Measurements from ENCODE around the gene IDE. TPM values are rescaled to one million over a fixed set of nuclear protein-coding genes. Genes with fewer than 3 reads are reported as not detected.
"Not testable (repeated sequence)": the region's sequence is repeated elsewhere in the genome, so short reads cannot be mapped to it uniquely, and the experiment has no call there.

IDE gene
- total RNA-seq, 1 donor from 2014 or later = 50.2 TPM

DNA sequence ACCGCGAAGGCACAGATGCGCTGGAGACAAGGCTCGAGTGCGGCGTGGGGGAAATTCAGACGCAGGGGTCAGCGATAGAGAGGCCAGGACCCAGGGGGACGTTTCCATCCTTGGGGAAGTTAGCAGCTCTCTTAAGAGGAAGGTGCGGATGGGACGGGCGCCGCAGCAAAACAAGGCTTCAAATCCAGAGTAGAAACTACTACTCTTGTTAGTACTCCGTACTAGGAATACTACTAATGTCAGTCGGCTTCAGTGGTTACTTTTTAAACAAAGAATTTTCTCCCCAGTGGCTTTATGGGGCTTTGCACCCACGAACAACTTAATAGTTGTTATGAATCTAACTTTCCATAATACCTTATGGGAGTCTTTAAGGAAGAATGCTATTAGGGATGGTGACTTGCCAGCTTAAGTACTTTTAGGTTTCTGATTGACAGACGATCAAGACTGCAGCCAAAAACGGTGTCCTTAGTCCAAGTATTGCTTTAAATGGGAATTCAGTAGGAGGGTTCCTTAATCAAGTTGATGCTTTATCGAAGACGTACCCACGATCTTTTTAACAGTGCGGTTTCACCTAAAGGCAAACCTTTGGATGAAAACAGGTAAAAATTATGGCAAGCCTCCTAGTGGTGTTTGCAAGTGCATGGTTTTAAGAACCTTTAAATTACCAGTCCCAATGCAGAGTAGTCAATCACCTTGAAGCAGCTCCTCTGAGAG lies 812 bp upstream of the IDE start:
- H3K9me3 Mint-ChIP-seq = no peaks in the 10 kb centered on the region
- H3K27me3 Mint-ChIP-seq = no peaks in the 10 kb centered on the region

DNA sequence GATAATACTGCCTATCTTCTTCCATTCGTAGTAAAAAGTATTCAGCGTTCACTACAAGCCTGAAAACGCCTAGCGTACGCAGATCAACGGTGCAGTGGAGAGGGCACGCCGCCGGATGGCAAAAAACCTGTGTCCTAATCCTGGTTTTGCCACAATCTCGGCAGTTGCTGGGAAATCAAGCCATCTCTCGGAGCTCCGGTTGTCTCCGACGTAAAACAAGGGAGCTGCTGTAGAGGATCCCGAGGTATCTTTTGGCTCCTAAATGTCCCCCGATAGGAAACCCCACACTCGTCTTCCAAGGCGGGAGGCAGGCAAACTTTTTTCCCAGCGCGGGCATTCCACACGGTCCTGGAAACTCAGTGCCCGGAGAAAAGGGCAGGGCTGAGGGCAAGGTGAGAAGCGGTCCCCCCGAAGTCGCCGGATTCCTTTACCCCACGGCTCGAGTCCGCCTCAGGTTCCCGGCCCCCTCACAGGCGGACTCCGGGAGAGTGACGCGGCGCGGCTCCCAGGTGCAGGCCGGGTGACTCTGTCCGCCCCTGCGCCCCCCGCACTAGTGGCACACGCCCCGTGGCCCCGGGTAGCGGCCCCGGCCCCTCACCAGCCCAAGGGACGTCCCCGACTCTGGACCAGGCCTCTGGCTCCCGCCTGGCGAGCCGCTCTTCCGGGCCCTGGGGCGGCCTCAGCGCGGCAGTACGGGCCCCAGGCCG lies 649 bp downstream of the IDE start:
- Mint-ChIP-seq H3K4me1 (peaks cover 30% of the 10 kb centered on the region), H3K36me3 (ENCODE audit: low read depth) (peaks cover 24% of the 10 kb centered on the region), H3K27ac (peak overlapping the region; percentile 63), H3K9me3 (no peaks in the 10 kb centered on the region), H3K4me3 (peak overlapping the region; percentile 79), H3K27me3 (no peaks in the 10 kb centered on the region)
- intact Hi-C loops (cut with micrococcal nuclease) = loop anchor here (5.0 kb wide), 1 partner anchor 281 kb away; the partner anchor contains the start of genes CPEB3 and MARCHF5
- DNase-seq = peak; percentile 81

More for the DNA sequence above, 812 bp upstream of the IDE start:
- DNase-seq = peak; percentile 69
- H3K4me3 Mint-ChIP-seq = peak overlapping the region; percentile 79
- H3K4me1 Mint-ChIP-seq = peaks cover 27% of the 10 kb centered on the region
- H3K36me3 Mint-ChIP-seq (ENCODE audit: low read depth) = peaks cover 16% of the 10 kb centered on the region
- intact Hi-C loops (cut with micrococcal nuclease) = loop anchor here (1.0 to 5.0 kb wide), 3 partner anchors 17 to 282 kb away; partner anchors contain the start of genes CPEB3 and MARCHF5
- H3K27ac Mint-ChIP-seq = peak overlapping the region; percentile 92

DNA sequence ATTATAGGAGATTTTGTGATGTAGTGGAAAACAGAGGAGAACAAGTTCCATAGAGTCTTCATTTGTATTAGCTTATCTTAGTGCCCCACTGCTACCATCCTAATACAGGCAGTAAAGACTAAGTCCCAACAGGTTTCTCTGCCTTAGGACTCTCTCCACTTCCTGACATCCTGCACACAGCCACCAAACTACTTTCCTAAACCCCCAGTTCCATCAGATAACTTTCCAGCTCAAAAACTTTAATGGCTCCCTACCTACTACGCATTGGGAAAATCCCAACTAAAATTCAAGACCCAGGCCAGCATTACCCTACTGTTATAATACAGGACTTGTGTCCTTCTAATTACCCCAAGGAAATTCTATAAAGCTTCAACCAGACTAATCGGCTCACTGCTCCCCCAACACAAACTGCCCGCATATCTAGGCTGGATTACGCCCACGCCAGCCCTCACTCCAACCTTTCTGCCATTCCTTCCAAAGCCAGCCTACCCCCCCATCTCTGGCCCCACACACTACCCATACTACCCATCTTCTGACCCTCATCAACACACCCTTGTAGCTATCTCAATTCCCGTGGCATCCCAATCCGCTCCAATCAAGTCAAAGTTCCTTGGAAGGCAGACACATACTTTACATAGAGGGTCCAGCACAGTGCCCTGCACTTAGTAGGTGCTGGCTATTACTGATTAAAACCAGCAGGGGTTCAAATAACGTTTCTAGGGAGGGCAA lies 1.4 kb downstream of the IDE start:
- Mint-ChIP-seq H3K4me1 (peaks cover 34% of the 10 kb centered on the region), H3K9me3 (no peaks in the 10 kb centered on the region), H3K27ac (peak overlapping the region; percentile 63), H3K27me3 (no peaks in the 10 kb centered on the region), H3K36me3 (ENCODE audit: low read depth) (peaks cover 27% of the 10 kb centered on the region), H3K4me3 (peak overlapping the region; percentile 79)
- intact Hi-C loops (cut with micrococcal nuclease) = loop anchor here (5.0 kb wide), 1 partner anchor 280 kb away; the partner anchor contains the start of genes CPEB3 and MARCHF5
- no peak for DNase-seq

DNA sequence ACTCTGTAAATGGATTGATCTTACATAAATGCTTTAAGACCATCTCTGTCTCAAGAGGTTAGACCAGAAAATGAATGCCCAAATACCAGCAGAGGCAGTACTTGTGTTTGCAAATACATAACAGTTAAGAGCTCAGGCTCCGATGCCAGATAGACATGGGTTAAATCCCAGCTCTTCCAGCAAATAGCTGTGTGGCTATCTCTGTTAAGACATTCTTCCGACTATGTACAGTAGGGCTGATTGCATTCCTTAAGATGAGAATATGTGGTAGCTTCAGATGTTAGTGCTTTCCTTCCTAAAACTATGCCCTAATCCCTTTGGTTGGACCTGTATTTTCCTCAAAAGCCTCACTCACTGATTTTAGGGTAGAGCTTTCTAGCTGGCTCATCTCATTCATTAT lies 2.2 kb downstream of the IDE start:
- Mint-ChIP-seq H3K27me3 (no peaks in the 10 kb centered on the region), H3K27ac (no peak overlapping the region), H3K36me3 (ENCODE audit: low read depth) (peaks cover 30% of the 10 kb centered on the region), H3K9me3 (no peaks in the 10 kb centered on the region), H3K4me3 (peak overlapping the region; percentile 12), H3K4me1 (peaks cover 38% of the 10 kb centered on the region)
- no peak for DNase-seq
- intact Hi-C loops (cut with micrococcal nuclease) = loop anchor here (5.0 kb wide), 1 partner anchor 279 kb away; the partner anchor contains the start of genes CPEB3 and MARCHF5

DNA sequence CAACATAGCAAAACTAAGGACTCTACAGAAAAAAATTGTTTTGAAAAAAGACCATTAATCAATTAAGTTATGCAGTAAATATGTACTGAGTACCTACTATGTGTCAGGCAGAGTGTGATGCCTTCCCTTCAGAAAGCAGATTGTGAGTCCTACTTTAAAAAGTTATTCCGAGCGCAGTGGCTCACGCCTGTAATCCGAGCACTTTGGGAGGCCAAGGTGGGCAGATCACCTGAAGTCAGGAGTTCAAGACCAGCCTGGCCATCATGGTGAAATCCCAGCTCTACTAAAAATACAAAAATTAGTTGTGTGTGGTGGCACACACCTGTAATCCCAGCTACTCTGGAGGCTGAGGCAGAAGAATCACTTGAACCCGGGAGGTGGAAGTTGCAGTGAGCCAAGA lies 4.2 kb downstream of the IDE start:
- intact Hi-C loops (cut with micrococcal nuclease) = loop anchor here (5.0 kb wide), 1 partner anchor 277 kb away; the partner anchor contains the start of genes CPEB3 and MARCHF5
- peaks cover 38% of the 10 kb centered on the region for H3K4me1 Mint-ChIP-seq
- not testable (repeated sequence) for H3K27ac Mint-ChIP-seq, H3K4me3 Mint-ChIP-seq, DNase-seq, H3K27me3 Mint-ChIP-seq, H3K9me3 Mint-ChIP-seq
- peaks cover 39% of the 10 kb centered on the region for H3K36me3 Mint-ChIP-seq (ENCODE audit: low read depth)

DNA sequence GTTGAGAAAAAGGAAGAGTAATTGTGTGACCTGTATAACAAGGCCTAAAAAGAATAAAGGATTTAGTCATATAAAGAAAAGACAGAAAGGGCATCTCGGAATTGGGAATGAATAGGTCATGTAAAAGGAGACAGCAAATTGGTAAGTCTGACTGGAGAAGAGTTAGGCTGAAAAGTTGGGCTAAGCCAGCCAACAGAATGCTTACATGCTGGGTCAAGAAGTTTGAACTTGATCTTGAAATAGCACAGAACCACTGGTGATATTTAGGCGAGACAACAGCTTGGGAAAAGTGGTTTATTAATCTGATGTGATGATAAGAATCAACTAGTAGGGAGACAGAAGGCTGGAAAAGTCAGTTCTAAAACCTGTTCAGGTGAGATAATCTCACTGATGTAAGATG lies 4.8 kb downstream of the IDE start:
- Mint-ChIP-seq H3K4me3 (no peak overlapping the region), H3K36me3 (ENCODE audit: low read depth) (peaks cover 40% of the 10 kb centered on the region), H3K27ac (no peak overlapping the region), H3K4me1 (peaks cover 35% of the 10 kb centered on the region), H3K9me3 (no peaks in the 10 kb centered on the region), H3K27me3 (no peaks in the 10 kb centered on the region)
- DNase-seq = no peak
- intact Hi-C loops (cut with micrococcal nuclease) = no loop called here

DNA sequence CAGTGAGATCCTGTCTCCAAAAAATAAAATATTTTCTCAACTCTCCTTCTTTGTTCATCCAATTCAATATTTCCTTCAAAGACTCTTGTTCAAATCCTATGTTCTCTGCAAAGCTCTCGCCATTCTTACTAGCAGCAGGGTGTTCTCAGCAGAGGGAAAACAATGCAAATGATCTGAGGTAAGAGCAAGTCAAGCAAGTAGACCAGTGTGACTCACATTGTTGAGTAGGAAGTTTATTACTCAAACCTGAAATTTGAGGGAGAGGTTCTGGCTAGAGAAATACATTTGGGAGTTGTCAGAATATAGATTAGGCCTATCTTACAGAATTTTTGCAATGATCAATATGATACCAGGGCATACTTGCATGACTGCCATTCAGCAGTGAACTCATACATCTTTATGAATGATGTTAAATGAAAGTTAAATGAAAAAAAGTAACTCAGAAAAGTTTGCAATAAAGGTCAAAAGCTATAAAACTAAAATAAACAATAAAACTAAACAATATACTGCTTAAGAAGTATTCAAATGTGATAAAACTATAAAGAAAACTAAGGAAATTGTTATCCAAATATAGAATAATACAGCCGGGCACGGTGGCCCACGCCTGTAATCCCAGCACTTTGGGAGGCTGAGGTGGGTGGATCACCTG lies 5.8 kb downstream of the IDE start:
- Mint-ChIP-seq H3K9me3 (no peaks in the 10 kb centered on the region), H3K4me3 (no peak overlapping the region), H3K27me3 (no peaks in the 10 kb centered on the region), H3K4me1 (peaks cover 35% of the 10 kb centered on the region), H3K27ac (no peak overlapping the region), H3K36me3 (ENCODE audit: low read depth) (peaks cover 44% of the 10 kb centered on the region)
- no peak for DNase-seq
- intact Hi-C loops (cut with micrococcal nuclease) = no loop called here

DNA sequence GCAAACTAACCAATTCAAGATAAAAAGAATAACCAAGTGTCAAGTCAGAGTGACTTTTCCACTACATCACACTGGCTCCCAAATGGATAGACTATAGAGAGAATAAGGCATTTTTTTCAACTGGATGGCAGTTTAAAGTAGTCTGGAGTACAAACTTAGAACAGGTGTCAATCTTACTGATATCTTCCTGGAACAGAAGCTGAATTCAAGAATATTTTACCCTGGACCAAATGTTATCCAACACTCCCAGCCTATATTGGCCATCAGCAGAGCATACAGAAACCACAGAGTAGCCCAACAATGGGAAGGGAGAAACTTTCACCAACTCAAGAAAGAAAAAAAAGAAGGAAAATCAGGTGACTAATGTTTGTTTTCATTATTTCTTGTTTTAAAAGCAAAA lies 11.5 kb downstream of the IDE start:
- Mint-ChIP-seq H3K4me1 (peaks cover 9% of the 10 kb centered on the region), H3K27me3 (no peaks in the 10 kb centered on the region), H3K27ac (no peak overlapping the region), H3K9me3 (peaks cover 5% of the 10 kb centered on the region), H3K36me3 (ENCODE audit: low read depth) (peaks cover 55% of the 10 kb centered on the region), H3K4me3 (no peak overlapping the region)
- intact Hi-C loops (cut with micrococcal nuclease) = no loop called here
- no peak for DNase-seq

DNA sequence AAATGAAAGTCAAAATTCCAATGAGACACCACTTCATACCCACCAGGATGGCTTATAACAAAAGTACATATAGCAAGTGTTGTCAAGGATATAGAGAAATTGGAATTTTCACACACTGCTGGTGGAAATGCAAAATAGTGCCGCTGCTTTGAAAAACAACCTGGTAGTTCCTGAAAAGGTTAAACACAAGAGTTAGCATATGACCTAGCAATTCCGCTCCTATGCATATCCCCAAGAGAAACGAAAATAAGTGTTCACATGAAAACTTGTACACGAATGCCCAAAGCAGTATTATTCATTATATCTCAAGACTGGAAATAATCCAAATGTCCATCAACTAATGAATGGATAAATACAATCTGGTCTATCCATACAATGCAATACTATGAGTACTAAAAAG lies 14.8 kb downstream of the IDE start:
- no peak overlapping the region for H3K4me3 Mint-ChIP-seq
- DNase-seq = no peak
- peaks cover 68% of the 10 kb centered on the region for H3K36me3 Mint-ChIP-seq (ENCODE audit: low read depth)
- peaks cover 9% of the 10 kb centered on the region for H3K9me3 Mint-ChIP-seq
- no peaks in the 10 kb centered on the region for H3K4me1 Mint-ChIP-seq
- intact Hi-C loops (cut with micrococcal nuclease) = no loop called here
- no peak overlapping the region for H3K27ac Mint-ChIP-seq
- H3K27me3 Mint-ChIP-seq = no peaks in the 10 kb centered on the region

DNA sequence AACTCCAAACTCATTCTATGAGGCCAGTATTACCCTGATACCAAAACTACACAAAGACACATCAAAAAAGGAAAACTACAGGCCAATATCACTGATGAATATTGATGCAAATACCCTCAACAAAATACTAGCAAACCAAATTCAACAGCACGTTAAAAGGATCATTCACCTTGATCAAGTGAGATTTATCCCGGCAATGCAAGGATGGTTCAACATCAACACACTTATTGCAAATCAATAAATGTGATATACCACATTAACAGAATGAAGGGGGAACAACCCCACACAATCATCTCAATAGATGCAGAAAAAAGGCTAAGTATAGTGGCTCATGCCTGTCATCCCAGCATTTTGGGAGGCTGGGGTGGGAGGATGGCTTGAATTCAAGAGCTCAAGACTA lies 19.9 kb downstream of the IDE start:
- no peak overlapping the region for H3K4me3 Mint-ChIP-seq
- peaks cover 3% of the 10 kb centered on the region for H3K4me1 Mint-ChIP-seq
- no peak overlapping the region for H3K27ac Mint-ChIP-seq
- intact Hi-C loops (cut with micrococcal nuclease) = no loop called here
- DNase-seq = no peak
- peaks cover 65% of the 10 kb centered on the region for H3K36me3 Mint-ChIP-seq (ENCODE audit: low read depth)
- H3K9me3 Mint-ChIP-seq = peaks cover 4% of the 10 kb centered on the region
- H3K27me3 Mint-ChIP-seq = no peaks in the 10 kb centered on the region

DNA sequence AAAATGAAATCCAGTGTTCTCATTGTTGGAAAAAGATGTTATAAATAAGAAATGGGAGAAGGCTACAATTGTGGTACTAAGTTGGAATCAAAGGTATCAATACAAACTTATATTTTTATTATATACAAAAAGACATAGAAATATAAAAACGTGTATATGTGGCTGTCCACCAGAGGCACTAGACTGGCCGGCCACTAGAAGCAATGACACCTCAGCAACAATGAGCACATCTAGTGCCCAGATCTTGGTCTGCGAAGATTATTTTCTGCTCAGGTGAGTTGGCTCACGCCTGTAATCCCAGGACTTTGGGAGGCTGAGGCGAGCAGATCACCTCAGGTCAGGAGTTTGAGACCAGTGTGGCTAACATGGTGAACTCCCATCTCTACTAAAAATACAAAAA lies 21.6 kb downstream of the IDE start:
- peaks cover 3% of the 10 kb centered on the region for H3K4me1 Mint-ChIP-seq
- no peak for DNase-seq
- no peaks in the 10 kb centered on the region for H3K27me3 Mint-ChIP-seq
- H3K27ac Mint-ChIP-seq = no peak overlapping the region
- no peak overlapping the region for H3K4me3 Mint-ChIP-seq
- intact Hi-C loops (cut with micrococcal nuclease) = no loop called here
- peaks cover 4% of the 10 kb centered on the region for H3K9me3 Mint-ChIP-seq
- H3K36me3 Mint-ChIP-seq (ENCODE audit: low read depth) = peaks cover 53% of the 10 kb centered on the region

DNA sequence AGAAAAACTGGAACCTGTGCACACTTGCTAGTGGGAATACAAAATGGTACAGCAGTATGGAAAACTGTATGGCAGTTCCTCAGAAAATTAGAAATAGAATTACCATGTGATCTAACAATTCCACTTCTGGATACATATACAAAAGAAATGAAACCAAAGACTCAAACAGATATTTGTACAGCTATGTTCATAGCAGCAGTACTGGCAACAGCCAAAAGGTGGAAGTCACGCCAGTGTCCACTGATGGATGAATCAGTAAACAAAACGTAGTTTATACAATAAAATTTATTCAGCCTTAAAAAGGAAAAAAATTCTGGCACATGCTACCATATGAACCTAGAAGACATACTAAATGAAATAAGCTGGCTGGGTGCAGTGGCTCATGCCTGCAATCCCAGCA lies 23.0 kb downstream of the IDE start:
- intact Hi-C loops (cut with micrococcal nuclease) = no loop called here
- DNase-seq = no peak
- peaks cover 43% of the 10 kb centered on the region for H3K36me3 Mint-ChIP-seq (ENCODE audit: low read depth)
- no peak overlapping the region for H3K4me3 Mint-ChIP-seq
- H3K4me1 Mint-ChIP-seq = peaks cover 4% of the 10 kb centered on the region
- peaks cover 4% of the 10 kb centered on the region for H3K9me3 Mint-ChIP-seq
- H3K27ac Mint-ChIP-seq = no peak overlapping the region
- no peaks in the 10 kb centered on the region for H3K27me3 Mint-ChIP-seq

DNA sequence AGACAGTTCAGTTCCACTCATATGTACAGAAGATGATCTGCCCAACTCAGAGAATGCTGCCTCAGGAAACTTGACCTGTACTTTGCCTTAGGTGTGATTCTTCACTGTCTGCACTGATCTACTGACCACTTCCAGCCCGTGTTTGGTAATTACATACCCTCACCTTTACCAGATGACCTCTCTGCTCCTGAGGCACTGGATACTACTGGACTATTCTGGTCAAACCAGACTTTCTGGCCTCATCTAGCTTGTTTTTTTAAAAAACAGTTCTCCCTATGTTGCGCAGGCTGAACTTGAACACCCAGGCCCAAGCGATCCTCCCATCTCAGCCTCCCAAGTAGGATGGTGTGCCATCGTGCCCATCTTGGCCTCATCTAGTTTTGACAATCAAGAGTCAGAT lies 26.2 kb downstream of the IDE start:
- Mint-ChIP-seq H3K4me3 (no peak overlapping the region), H3K27me3 (no peaks in the 10 kb centered on the region), H3K9me3 (no peaks in the 10 kb centered on the region), H3K36me3 (ENCODE audit: low read depth) (peaks cover 20% of the 10 kb centered on the region), H3K4me1 (peaks cover 23% of the 10 kb centered on the region), H3K27ac (no peak overlapping the region)
- intact Hi-C loops (cut with micrococcal nuclease) = no loop called here
- no peak for DNase-seq
